GM18868 (cell line): ENCODE results near the gene SMARCA2.

Experiments
- ATAC-seq: cut with Tn5 transposase; IDR thresholded peaks from one replicate; pipeline ENCODE4 v1.9.1; 2021; ENCODE audit warnings: mild to moderate bottlenecking, moderate library complexity; ENCODE audit not compliant: unreplicated experiment

SMARCA2 gene

DNA sequence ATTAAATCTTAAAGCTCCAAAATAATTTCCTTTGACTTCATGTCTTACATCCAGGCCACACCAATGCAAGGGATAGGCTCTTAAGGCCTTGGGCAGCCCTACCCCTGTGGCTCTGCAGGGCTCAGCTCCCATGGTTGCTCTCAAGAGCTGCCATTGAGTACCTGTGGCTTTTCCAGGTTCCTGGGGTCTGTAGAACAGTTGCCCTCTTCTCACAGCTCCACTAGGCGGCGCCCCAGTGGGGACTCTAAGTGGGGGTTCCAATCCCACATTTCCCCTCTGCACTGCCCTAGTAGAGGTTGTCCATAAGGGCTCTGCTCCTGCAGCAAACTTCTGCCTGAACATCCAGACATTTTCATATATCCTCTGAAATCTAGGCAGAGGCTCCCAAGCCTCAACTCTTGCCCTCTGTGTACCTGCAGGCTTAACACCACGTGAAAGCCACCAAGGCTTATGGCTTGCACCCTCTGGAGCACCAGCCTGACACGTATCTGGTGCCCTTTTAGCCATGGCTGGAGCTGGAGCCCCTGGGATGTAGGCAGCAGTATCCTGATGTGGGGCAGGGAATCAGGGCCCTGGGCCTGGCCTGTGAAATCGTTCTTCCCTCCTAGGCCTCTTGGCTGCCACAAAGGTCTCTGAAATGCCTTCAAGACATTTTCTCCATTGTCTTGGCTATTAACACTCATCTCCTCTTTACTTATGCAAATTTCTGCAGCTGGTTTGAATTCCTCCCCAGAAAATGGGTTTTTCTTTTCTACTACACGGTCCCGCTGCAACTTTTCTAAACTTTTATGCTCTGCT, 185.1 kb downstream of the SMARCA2 start:
- ATAC-seq = no peak

- no peak for ATAC-seq
Observed at GRCh38 chr9:2208465-2208864, 193.3 kb downstream of the SMARCA2 start.

GRCh38 chr9:2208991-2209390, 193.8 kb downstream of the SMARCA2 start:
- ATAC-seq = peak; percentile 37

- ATAC-seq = peak; percentile 75
Observed at GRCh38 chr9:2209400-2209799, 194.3 kb downstream of the SMARCA2 start.

- no peak for ATAC-seq
Observed at GRCh38 chr9:2210201-2210600, 195.1 kb downstream of the SMARCA2 start.

DNA sequence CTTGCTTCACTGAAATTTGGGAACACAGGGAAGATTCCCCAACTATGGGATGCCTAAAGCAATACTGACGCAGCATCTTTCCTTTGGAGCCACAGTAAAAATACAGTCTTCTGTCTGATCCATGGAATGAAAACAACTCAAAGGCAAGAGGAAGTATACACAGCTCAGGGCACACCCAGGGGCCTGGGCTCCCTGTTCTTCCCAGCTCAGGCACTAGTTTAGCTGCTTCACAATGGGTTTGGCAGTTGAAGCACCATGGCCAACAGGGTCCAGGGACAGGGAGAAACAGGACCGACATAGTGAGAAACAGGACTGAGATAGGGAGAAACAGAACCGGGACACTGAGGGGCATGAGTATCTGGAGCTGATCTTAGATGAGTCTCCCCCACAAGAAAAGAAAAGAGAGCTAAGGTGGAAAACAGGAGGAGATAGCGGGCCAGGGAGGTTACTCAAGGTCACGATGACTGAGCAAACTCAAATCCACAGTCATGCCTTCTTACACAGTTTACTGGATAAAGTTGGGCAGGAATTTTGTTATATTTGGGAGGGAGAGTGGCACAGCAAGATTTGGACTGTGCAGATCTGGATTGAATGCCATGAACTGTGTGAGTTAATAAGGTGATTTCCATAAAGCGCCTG, 198.8 kb downstream of the SMARCA2 start:
- ATAC-seq = no peak

GRCh38 chr9:2214707-2215106, 199.6 kb downstream of the SMARCA2 start:
- no peak for ATAC-seq

GRCh38 chr9:2215921-2216441, 200.8 kb downstream of the SMARCA2 start:
- ATAC-seq = no peak

DNA sequence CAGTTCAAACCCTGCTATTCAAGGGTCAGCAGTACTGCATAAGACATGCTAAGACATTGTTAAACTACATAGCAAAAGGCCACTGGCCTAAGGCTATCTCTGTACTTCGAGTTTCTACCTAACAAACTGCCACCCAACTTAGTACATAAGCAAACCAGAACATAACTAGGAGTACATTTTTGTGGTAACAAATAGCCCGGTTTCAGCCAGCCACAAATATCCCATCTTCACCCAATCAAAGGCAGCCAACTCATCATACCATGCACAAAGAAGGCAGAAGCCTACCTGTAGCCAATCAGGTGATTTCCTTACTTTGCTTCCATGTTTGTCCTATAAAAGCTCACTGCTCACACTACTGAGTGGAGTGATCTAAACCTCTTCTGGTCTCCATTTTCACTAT, 201.4 kb downstream of the SMARCA2 start:
- no peak for ATAC-seq

GRCh38 chr9:2217540-2217939, 202.4 kb downstream of the SMARCA2 start:
- ATAC-seq = no peak

- ATAC-seq = no peak
Observed at GRCh38 chr9:2220036-2220435, 204.9 kb downstream of the SMARCA2 start.

DNA sequence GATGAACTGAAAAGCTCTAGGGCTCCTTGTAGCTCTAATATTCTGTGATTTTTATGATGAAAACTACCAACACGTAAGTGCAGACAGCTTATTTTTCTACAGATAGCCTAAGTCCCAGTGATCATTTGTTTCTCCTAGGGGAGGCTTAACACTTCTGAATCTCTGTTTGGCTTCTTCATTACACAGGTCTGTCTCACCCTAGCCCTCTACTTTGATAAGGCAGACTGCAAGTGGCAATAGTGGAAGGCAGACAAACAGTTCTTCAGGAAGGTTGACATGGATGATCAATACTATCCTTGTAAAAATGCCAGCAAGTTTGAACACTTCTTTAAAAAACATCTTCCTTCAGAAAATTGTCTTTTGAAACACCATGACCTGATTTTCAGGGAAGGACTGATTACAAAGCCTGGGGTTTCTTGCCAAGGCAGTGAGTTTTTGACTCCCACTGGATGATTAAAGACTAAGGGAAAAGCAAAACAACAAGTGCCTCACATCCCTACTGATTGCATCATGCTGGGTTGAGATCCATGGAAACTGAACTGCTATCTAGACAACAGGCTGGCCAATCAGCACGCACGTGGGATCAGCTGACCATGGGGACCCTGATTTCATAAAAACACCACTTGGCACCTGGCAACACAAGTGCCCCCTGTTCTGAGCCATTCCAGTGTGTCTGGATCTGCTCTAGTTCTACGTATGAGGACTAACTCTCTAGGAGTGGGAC, 212.2 kb downstream of the SMARCA2 start:
- ATAC-seq = no peak

DNA sequence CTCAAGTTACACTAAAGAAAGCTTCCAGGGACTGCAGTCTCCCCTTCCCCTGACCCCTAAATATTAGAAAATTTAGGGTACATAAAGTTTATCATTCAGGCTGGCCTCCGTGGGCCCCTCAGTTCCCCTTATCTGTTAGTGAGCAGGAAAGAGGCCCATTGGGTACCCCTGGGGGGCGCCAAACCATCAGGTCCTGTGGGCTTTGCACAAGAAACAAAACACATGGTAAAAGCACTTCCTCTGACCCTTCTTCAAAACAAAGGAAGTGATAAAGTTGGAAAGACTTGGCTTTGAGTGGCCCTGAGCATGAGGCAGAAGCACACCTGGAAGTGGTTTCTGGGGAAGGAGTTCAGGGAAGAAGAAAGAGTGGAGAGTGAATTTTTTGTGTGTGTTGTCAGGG, 213.0 kb downstream of the SMARCA2 start:
- ATAC-seq = no peak

DNA sequence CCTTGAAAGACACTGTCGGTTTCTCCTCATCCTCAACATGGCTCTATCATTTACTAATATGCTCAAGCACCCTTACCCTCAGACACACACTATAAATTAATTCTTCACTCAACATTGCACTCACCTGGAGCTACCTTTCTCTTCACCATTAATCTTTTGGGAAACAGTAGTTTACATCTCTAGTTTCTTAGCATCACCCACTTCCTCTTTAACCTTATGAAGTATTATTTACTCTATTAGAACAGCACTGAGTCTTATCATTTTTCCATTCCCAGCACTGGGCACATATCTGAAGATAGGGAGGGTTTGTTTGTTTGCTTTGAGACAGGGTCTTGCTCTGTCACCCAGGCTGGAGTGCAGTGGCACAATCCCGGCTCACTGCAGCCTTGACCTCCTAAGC, 213.5 kb downstream of the SMARCA2 start:
- ATAC-seq = peak; percentile 26

DNA sequence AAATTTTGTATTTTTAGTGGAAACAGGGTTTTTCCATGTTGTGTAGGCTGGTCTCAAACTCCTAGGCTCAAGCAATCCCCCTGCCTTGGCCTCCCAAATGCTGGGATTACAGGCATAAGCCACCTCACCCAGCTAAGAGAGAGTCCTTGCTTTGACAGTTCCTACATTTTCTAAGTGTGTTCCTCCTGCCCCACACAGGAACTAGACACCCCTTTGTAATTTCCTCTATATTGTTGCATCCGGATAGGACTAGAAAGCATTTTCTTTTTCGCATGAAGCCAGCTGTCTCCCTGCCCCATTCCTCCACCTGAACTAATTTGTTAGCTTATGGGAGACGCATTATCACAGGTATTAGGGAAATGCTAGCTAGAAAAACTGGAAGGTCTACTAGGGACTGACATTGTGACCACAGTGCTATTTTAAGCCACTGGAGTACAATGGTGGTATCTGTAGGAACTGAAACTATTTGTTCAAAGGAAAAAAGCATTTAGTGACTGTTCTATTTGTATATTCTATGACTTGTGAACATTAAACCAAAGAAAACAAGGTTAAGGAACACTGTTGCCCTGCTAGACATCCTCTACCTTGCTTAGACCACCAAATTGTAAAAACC, 214.1 kb downstream of the SMARCA2 start:
- peak; percentile 78 for ATAC-seq

- ATAC-seq = no peak
Observed at GRCh38 chr9:2230362-2230761, 215.2 kb downstream of the SMARCA2 start.

- ATAC-seq = no peak
Observed at GRCh38 chr9:2231101-2231500, 216.0 kb downstream of the SMARCA2 start.

GRCh38 chr9:2231829-2232228, 216.7 kb downstream of the SMARCA2 start:
- ATAC-seq = no peak

GRCh38 chr9:2233274-2233673, 218.1 kb downstream of the SMARCA2 start:
- ATAC-seq = no peak

DNA sequence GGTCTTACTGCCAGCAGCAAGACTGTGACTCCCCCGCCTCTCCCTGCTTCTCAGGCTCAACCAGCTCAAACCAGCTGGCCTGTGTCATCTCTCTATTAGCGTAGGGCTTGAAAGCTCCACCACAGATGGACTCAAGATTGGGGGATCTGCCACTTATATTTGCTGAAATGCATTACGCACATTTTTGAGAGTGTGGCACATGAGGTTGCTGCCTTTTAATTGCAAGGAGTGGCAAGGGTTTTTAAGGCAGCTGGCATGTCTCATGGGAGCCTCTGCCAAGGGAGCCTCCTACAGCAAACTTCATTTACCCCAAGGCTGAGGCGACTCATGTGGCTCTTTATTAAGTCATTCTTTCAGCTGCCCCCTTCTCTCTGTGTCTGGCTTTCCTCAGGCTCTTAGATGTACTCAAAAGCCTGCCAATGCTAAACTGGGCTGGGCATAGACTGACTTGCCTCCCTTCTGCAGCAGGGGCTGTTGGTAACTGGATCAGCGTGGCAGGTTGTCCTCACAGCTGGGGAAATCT, 219.3 kb downstream of the SMARCA2 start:
- ATAC-seq = no peak

DNA sequence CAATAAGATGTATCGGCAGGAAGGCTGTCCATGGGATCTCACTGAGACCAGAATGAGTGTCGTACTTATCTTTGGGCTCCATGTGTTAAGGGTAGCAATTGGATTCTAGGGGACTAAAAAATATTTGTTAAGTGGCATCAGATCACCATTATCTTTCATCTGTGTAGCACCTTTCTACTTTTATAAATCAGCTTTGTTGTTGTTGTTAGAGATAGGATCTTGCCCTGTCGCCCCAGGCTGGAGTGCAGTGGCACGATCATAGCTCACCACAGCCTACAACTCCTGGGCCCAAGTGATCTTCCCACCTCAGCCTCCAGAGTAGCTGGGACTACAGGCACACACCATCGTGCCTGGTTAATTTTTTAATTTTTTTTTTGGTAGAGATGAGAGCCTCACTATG, 220.5 kb downstream of the SMARCA2 start:
- ATAC-seq = no peak
